ENCODE data around the gene CNGA3.

The CNGA3 gene

DNA sequence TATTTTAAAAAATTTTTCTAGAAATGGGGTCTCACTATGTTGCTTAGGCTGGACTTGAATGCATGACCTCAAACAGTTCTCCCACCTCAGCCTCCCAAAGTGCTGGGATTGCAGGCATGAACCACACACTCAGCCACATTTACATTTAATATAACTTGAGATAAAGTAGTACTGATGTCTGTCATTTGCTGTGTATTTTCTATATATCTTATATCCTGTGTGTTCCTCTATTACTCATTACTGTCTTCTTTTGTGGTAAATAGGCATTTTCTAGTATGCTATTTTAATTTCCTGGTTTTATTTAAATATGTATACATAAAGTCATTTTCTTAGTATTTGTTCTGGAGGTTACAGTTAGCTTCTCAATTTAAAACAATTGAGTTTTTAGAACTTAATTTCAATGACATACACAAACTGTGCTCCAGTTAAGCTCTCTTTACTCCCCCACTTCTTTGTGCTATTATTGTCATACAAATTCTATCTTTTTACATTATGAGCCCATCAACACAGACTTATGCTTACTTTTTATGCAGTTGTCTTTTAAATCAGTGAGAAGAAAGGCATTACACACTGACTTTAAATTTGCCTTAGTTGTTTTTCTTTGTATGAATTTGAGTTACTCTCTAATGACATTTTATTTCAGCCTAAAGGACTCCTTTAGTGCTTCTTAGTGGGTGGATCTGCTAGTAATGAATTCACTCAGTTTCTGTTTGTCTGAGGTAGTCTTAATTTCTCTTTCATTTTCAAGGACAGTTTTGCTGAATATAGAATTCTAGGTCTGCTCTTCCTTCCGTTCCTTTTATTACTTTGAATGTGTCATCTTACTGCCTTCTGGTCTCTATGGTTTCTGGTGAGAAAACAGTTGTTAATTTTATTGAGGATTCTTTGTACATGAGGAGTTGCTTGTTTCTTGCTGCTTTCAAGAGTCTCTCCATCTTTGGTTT lies 92.2 kb downstream of the CNGA3 start:
- DNase-seq (ENCODE audit: low read depth in 1 of 2, low spot score in 1 of 2) = no peak

DNA sequence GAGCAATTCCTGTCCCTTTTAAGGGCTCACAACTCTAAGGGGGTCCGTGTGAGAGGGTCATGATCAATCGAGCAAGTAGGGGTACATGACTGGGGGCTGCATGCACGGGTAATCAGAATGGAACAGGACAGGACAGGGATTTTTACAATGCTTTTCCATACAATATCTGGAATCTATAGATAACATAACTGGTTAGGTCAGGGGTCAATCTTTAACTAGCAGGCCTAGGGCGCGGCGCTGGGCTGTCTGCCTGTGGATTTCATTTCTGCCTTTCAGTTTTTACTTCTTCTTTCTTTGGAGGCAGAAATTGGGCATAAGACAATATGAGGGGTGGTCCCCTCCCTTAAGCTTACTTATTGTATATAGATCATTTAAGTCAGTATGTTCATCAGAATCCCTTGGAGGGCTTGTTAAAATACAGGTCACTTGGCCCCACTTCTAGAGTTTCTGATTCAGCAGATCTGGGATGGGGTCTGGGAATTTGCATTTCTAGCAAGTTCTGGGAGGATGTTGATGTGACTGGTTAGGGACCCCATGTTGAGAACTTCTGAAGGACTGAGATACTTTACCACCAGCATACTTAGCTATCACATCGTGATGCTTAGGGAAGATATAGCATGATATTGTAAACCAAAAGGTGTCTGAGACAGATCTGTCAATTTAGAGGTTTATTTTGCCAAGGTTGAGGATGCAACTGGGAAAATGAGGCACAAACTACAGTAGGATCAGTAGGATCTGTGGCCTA lies 95.6 kb downstream of the CNGA3 start:
- DNase-seq (ENCODE audit: low read depth in 1 of 2, low spot score in 1 of 2) = no peak

DNA sequence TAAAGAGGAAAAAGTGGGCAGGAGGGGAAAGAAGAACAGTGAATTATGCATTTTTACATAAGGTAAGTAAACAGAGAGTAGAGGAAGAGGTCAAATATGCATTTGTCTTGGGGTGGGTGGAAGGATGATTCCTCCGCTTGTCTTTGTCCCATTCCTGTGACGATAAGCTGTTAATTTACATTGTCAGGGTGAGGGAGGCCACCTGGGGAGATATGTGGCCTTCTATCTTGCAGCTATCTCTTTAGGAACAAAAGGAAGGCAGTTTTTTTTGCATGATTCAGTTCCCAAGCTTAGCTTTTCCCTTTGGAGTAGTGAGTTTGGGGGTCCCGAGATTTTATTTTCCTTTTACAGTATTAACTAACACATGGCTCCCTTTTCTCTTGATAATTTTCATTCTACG lies 96.2 kb downstream of the CNGA3 start:
- no peak for DNase-seq (ENCODE audit: low read depth in 1 of 2, low spot score in 1 of 2)

DNA sequence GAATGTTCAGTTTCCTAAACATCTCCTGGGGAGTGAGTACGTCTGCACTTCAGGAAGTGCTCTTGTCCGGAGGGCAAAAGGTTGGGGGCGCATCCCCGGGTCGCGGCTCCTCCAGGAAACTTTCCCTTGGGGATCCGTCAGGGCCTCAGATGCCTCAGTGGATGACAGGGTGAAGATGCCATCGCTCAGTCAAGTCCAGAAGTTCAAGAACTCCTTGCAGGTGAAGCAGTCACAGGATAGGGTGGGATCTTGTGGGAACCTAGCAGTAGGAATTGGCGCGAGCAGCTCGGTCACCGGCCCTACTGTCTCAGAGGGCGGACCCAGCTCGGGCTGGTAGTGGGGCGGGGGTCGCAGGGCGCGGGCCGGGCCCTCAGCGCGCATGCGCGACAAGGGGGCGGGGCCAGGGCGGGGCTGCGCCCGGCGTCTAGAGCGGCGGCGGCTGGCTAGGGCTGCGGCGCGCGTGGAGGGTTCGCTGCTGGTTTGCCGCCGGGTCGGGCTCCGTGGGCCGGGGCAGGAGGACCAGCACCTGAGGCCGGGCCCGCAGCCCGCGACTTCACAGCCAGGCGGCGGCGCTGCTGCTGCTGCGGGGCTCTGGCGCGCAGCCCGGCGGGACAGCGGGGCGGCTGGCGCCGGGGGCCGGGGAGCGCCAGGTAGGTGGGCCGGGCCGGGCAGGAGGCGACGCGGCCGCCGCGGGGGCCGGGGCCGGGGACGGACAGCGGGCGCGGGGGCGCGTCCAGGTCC lies 98.3 kb downstream of the CNGA3 start, which contains the start of gene INPP4A:
Gene INPP4A, plus strand, starts transcription at position 423 of the 741 bp plus-strand sequence. CDS start 75,191 bp downstream, outside the sequence.
- peak; percentile 59 to 70 for DNase-seq (ENCODE audit: low read depth in 1 of 2, low spot score in 1 of 2)

DNA sequence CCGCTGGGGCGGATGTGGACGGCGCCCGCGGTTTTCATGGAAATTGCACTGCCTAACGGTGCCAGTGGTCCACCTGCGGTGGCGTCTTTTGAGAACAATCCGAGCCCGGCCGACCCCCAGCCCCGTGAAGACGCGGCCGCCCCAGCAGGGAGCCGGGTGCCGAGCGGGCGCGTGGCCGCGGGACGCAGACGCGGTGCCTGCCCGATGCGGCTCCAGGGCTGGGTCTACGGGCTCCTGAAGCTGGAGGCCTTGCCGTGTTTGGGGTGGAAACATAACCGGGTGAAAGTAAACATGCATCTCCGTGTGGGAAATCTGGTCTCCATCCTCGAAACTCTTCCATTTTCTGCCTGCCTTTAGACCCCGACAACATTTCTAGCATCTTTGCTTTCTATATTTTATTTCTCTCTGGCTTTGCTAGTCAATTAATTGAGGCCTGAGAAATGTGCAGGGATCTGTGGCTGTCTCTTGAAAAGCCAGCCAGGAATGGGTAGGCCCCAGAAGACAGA lies 99.0 kb downstream of the CNGA3 start:
- DNase-seq (ENCODE audit: low read depth in 1 of 2, low spot score in 1 of 2) = no peak

DNA sequence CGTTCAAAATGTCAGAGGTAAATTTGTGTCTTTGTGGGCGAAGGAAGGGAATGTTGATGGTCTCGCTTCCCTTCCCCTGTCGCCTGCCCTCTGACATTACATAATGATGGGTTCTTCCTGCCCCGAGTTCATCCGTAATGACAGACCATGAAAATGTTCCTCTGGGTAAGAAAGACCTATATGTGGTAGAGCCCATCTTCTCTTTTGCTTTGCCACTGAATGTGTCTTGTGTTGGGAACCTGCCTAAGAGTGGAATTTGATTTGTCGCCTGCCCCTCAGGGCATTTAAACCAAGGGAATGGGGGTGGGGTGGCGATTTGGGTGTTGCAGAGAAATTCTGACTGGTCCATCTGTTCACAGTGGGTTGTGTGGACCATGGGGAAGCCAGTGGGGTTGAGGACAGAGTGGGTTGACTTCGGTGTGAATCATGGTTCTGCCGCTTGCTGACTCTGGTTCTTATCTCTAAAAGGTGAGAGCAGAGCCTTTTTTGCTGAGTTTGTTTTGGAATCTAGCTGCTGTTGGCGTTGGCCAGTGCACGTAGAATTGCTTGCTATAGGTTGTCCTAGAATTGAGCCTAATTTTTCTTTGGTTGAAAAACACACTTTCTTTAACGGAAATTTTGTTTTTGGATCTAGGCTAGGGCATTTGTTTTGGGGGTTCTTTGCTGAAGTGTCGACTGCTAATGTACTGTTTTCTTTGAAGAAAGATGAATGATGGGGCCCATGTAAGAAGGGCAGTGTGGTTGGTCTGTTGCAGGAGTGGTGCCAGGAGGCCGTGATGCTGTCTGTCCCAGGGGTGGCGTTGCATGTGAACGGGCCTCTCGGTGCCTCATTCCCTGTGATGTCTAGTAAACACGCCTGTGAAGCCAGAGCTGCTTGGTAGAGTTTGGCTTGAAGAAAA lies 99.7 kb downstream of the CNGA3 start:
- no peak for DNase-seq (ENCODE audit: low read depth in 1 of 2, low spot score in 1 of 2)

DNA sequence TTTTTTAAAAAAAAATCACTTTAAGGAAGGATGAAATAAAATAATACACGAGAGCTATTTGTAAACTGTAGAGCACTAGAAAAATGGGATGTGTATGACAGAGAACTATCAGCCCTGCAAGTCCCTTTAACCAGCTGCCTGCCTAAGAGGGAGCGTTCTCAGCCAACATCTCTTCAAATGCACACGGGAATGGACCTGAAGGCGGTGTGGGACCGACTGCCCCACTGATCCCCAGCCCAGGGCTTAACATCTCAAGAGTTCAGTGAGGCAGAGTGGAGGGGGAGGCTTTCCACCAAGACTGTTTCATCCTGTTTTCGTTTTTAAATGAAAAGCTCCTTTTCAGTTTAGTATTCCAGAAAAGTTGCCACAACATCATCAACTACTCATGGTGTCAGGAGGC lies 100.6 kb downstream of the CNGA3 start:
- DNase-seq (ENCODE audit: low read depth in 1 of 2, low spot score in 1 of 2) = no peak
